GM12872 (cell line): ENCODE measurements around the gene KIF7.

Experiments
- CTCF ChIP-seq: IDR thresholded peaks from 3 replicates; pipeline ENCODE4 v1.5.1; 2011; ENCODE audit warnings: low read depth, mild to moderate bottlenecking, low read length, moderate library complexity; ENCODE audit not compliant: insufficient read depth

Gene KIF7

GRCh38 chr15:89641053-89641452, 14.2 kb downstream of the KIF7 start:
- no peak for TF ChIP-seq CTCF

GRCh38 chr15:89640245-89640644, 15.0 kb downstream of the KIF7 start:
- no peak for TF ChIP-seq CTCF

GRCh38 chr15:89633585-89633984, 21.7 kb downstream of the KIF7 start:
- TF ChIP-seq CTCF: no peak

- no peak for TF ChIP-seq CTCF
Observed at GRCh38 chr15:89632563-89633430, 22.5 kb downstream of the KIF7 start.

- TF ChIP-seq CTCF: no peak
Observed at GRCh38 chr15:89631902-89632264, 23.4 kb downstream of the KIF7 start.

GRCh38 chr15:89630974-89631901, 24.0 kb downstream of the KIF7 start:
- TF ChIP-seq CTCF: no peak

GRCh38 chr15:89630260-89630659, 25.0 kb downstream of the KIF7 start:
- TF ChIP-seq CTCF: no peak
